Measurements from ENCODE around the gene FAM200A. TPM values are rescaled to one million over a fixed set of nuclear protein-coding genes. Genes with fewer than 3 reads are reported as not detected.

The FAM200A gene
- total and polyA plus RNA-seq, 2 of the 4 experiments (the other 2 are of a cell fraction): 5.9 to 6.0 TPM

DNA sequence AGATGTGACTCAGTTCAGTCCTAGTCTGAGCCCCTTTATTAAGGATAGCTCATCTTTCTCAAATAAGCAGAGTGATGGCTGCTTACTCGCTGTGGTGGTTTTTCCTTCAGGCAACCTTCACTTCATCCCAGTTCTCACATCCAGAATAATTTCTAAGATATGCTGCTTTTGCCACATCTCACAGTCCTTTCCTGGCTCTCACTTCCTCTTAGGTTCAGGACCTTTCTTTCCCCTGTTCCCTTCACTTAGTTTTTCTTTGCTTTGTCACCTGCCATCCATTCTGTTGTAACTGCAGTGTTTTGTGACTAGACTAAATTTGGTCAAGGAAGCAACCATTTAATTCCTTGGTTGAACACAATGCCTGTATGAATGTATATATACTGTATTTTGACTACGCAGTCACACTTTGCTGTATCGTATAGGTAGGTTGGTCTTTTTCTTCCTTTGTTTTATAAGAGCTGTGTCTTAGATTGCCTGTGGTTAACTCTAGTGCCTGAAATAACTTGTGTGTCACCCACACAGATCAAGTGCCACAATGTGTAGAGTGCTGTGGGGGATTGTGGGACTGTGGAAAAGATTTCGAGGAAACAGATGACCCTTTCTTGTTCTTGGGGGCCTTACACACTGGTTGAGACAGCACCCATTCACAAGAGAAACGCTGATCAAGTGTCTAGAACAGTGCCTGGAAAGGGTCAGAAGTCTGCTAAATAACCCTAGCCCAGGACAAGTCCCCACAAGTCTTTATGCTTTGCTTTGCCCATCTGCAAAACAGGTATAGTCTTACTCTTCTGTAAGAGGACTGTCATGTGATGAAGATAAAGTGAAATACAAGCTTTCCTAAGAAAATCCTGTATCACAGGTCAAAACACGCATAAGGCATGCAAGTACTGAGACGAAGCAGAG is 9.2 kb upstream of the FAM200A start:
- CTCF ChIA-PET: no interaction called here
- H3K36me3 ChIP-seq (ENCODE audit: control insufficient read depth, insufficient read depth, low read length): peaks cover 48% of the 10 kb centered on the region
- H3K18ac ChIP-seq (ENCODE audit: low read depth, low read length): no peak overlapping the region
- H2AK9ac ChIP-seq (replicated peaks; ENCODE audit: low read depth, low read length, poor library complexity): no peak overlapping the region
- peaks cover 42 to 72% of the 10 kb centered on the region in 2 experiments for H3K79me1 ChIP-seq (ENCODE audit: low read depth in 1 of 2, low read length in 2 of 2)
- peaks cover 10% of the 10 kb centered on the region; the same call in 1 of the 2 replicates for H4K20me1 ChIP-seq (ENCODE audit: insufficient read depth, low read length)
- no peak overlapping the region for H2AFZ ChIP-seq (replicated peaks; ENCODE audit: low read length, poor library complexity)
- H3K9ac ChIP-seq (ENCODE audit: low read depth, low read length): no peak overlapping the region; the same call in 1 of the 2 replicates
- in situ Hi-C loops (cut with MboI; ENCODE audit: low sequenced_read_pairs): loop anchor here (5.0 kb wide), 1 partner anchor 56 kb away; the partner anchor contains the start of gene ZSCAN25
- H4K8ac ChIP-seq (ENCODE audit: low read depth in 2 of 2, low read length in 2 of 2): peak overlapping the region; percentile 31 to 92; a peak in 3 of 4 replicates
- peaks cover 27% of the 10 kb centered on the region for H3K9me1 ChIP-seq (ENCODE audit: insufficient read depth, low read length)
- BruUV-seq (replicated peaks): TSS peak; percentile 6
- peak overlapping the region; percentile 99; the same call in 2 of the 3 replicates for H2BK15ac ChIP-seq (ENCODE audit: low read depth, low read length)
- H3K56ac ChIP-seq (ENCODE audit: extremely low read depth, insufficient read depth, low read length): peak overlapping the region; percentile 3; the same call in 1 of the 2 replicates
- peak overlapping the region; percentile 89 for H2BK5ac ChIP-seq (ENCODE audit: low read depth, low read length, poor library complexity, severe bottlenecking)
- H3K23ac ChIP-seq (ENCODE audit: low read depth, low read length): peak overlapping the region; percentile 73
- H3K27ac ChIP-seq (ENCODE audit: insufficient read depth, low read length): peak overlapping the region; percentile 98; the same call in 1 of the 2 replicates
- peak overlapping the region; percentile 28 for H3K14ac ChIP-seq (replicated peaks; ENCODE audit: low read depth, low read length)
- peak overlapping the region; percentile 91; the same call in 1 of the 2 replicates for H4K91ac ChIP-seq (ENCODE audit: insufficient read depth, low read depth, low read length)
- 100% methylated on average over 1 of the region's 7 CpGs; no CpG with 5 or more reads in 1 of the 2 experiments for WGBS, 2 experiments (ENCODE audit: extremely low coverage in 2 of 2, insufficient read length in 1 of 2)
- peaks cover 17% of the 10 kb centered on the region for H3K4me1 ChIP-seq (ENCODE audit: control insufficient read depth, insufficient read depth, low read length)
- H3K9me3 ChIP-seq (ENCODE audit: control insufficient read depth, insufficient read depth, low read length): no peaks in the 10 kb centered on the region
- H3K4me3 ChIP-seq (ENCODE audit: insufficient read depth, low read depth, low read length): no peak overlapping the region
- DNase-seq (no peak), ATAC-seq (ENCODE audit: low read depth) (no peak)
- no peaks in the 10 kb centered on the region for H3K27me3 ChIP-seq (ENCODE audit: control insufficient read depth, insufficient read depth, low read length)
- POLR2A ChIA-PET (ENCODE audit: unreplicated experiment): no interaction called here
- dilution Hi-C loops (cut with HindIII; ENCODE audit: low sequenced_read_pairs, unreplicated experiment): no loop called here
- intact Hi-C loops (cut with micrococcal nuclease): loop anchor here (5.0 kb wide), 1 partner anchor 56 kb away; the partner anchor contains the start of gene ZSCAN25
- peak overlapping the region; percentile 93 for H2BK120ac ChIP-seq (ENCODE audit: low read depth, low read length)
- H3K4ac ChIP-seq (ENCODE audit: low read depth, low read length): peak overlapping the region; percentile 94
- H2AK5ac ChIP-seq (ENCODE audit: low read depth, low read length): peak overlapping the region; percentile 99
- peak overlapping the region; percentile 96; the same call in 1 of the 2 replicates for H2BK20ac ChIP-seq (ENCODE audit: low read depth, low read length)
- no peak overlapping the region for H4K5ac ChIP-seq (ENCODE audit: low read depth, low read length)
- TF ChIP-seq POLR2A (IDR thresholded peaks at IDR 0.05; ENCODE audit: low read depth, low read length): no peak
- no peak for TF ChIP-seq SMC3 (IDR thresholded peaks at IDR 0.05; ENCODE audit: low read depth, low read length)
- no peak for TF ChIP-seq FOS (IDR thresholded peaks at IDR 0.05; ENCODE audit: low read depth, low read length)
- no peak for TF ChIP-seq ELK1 (IDR thresholded peaks at IDR 0.05; ENCODE audit: borderline replicate concordance, low read depth, low read length)
- no peak for TF ChIP-seq USF2 (IDR thresholded peaks at IDR 0.05; ENCODE audit: low read depth, low read length)
- no peak for TF ChIP-seq RFX5 (IDR thresholded peaks at IDR 0.05; ENCODE audit: low read depth, low read length)
- no peak for TF ChIP-seq RAD21 (IDR thresholded peaks at IDR 0.05; ENCODE audit: low read length)
- H3K4me2 ChIP-seq (ENCODE audit: low read depth, low read length): no peak overlapping the region

All from IMR-90 (cell line).